Amygdala (tissue), 56 donors: ENCODE measurements around the gene SESN1.
"Not testable (repeated sequence)": the region's sequence is repeated elsewhere in the genome, so short reads cannot be mapped to it uniquely, and the experiment has no call there.

Source experiments
- DNase-seq, 56 donors: peaks; one replicate each; lab custom pipeline; 2025; lab: John Stamatoyannopoulos, UW

Gene SESN1

DNA sequence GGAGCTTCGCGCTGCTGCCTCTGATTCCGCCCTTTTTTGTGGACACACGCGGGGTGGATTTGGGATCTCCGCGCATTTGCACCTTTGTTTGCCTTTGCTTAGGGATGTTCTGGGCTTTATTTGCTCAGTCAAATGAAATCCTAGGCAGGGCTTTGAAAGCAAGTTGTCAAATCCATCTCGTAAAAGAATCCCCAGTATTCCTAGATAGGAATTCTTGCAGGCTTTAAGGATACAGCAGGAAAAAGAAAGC, 1.1 kb upstream of the SESN1 start:
- no peak for DNase-seq

- DNase-seq: peak; percentile 72 to 99 (median 94)
Observed at GRCh38 chr6:109095036-109095834, 589 bp upstream of the SESN1 start, which contains the start of gene CEP57L1. CEP57L1 (plus strand) TSS chr6:109095507; CDS start chr6:109145222, 49,715 bp downstream.

DNA sequence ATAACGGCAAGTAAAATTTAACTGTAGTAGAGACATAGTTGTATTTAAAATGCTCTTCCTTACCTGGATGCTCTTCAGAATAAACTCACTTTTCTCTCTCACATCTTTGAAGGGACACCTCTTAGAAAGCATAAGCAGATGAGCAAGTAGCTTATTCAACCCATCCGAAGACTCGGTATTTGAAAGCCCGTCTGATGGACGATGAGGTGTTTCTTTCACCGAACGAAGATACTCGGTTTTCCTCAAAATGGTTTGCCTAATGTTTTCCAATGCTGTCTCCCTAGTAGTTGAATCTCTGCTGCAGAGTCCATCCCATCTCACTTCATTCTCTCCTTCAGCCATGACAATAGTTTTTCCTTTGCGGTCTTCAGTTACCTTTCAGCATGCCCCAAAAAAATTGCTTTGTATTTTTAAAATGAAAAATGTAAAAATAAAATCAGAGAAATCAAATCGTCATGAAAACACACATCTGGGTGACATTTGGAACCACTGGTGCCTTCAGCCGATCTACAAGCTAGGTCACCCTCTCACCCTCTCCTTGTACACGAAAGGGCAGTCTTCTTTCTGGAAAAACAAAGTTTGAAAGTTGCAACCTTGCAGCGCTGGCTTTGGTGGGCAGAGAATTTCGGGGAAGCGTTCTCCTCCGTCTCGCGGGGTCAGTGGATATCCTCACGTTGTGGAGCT, 772 bp downstream of the SESN1 start:
- no peak for DNase-seq

DNA sequence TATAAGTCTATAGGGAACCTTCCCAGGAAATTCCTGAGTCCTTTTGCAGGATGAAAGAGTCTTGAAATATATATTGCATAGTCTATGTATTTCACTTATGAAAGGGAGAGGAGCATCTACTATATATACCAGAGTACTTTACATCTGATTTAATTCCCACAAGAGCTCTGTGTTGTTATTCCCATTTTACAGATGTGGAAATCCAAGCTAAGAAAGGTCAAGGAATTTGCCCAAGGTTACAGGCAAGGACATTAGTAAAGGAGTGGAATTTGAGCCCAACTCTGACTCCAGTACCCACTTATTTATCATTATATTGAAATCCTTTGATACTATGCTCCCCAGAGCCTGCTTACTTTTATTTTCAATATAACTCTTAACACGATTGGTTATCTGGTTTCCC, 2.6 kb downstream of the SESN1 start:
- no peak for DNase-seq

DNA sequence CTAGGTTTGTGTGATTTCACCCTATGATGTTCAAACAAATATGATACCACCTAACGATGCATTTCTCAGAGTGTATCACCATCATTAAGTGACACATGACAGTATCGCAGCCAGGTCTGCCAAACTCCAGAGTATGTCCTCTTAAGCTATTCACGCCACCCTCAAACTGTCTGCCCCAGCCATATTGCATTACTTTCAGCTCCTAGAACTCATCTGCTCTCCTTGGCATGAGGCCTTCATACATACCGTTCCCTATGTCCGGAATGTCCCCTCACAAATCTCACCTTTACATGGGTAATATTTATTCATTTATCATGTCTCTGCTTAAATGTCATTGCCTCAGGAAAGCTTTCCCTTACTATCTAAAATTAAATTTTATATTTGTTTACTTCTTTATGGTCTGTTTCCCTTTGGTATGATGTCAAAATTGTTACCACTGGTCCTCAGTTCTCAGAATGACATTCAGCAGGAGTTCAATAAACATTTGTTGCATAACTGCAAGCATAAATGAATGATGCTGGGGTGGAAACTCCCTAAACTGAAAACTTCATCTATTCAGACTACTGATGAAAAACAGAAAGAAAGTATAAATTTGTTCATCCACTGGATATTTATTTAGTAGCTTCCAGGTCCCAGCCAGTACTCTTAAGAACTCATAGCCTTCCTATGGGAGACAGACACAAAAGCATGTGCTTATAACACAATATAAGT, 3.2 kb downstream of the SESN1 start:
- DNase-seq: no peak

DNA sequence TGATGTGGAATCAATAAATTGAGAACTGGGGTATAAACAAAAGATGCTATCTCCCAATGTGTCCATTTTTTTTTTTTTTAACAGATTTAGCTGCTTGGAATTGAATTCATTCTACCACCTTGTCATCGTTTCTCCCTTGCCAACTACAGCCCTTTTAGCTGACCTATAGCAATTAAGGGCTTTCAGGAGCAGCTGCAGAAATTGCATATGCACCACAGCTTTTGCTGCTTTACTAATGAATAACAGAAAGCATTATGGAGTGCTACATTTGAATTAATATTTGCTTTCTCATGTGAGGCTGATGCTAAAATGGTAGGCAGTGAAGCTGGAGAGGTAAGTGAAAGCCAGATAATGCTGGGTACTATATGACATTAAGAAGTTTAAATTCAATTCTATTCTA, 5.7 kb downstream of the SESN1 start:
- no peak for DNase-seq

DNA sequence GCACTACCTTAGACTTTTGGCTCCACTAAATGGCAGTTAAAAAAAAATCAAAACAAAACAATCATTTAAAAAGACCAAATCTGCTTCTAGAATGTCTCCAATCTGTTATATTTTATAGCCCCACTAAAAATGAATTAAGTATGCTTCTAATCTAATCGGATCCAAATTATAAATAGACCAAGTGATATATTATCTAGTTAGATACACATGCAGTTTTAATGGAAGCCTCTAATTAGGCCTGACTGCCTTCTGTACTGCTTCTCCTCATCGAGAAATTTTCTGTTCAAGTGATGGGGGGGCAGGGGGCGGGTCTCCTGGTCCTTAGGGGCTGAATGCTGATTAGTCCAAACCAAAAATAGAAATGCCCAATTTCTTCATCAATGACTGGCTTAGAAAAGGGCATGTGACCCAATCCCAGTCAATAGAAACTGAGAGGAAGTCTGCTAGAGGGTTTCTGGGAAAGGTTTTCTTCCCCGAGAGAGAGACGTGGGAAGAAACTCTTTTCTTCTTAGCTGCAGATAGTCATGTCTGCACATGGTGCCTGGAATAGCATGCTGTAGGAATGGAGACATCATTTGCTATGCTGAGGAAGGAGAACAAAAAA, 6.9 kb downstream of the SESN1 start:
- no peak for DNase-seq

- DNase-seq: not testable (repeated sequence)
Observed at GRCh38 chr6:109084146-109084545, 10.5 kb downstream of the SESN1 start.

DNA sequence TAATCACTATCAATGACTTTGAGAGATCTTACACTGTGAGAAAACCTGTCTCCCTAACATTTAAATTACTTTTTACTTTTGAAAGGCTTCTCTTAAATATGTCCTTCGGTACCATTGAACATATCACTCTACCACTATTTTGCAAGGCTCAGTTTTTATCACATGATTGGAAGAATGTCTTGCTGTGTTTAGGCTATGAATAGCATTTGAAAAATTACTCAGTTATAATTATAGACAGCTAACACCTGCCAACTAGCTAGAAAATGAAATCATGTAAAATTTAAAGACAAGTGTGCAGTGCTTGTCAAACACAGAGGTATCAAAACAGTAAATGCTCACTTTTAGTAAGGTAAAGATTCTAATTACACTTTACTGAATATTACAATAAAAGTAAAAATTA, 11.0 kb downstream of the SESN1 start:
- DNase-seq: no peak

DNA sequence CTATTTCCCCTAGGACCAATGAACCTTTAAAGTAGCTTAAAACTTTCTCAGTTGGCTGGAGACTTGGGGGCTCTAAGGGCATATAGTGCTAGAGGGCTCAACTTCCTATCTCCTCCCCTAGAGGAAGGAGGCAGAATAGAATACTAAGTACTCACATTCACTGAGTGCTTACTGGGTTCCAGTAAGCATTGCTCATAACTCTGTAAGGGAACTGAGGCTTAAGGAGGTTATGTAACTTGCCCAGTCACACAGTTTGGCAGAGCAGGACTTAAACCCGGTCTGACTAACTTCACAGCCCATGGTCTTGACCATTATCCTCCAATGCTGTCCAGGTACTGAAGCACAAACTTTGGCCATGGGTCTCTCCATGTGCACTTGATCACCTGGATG, 12.5 kb downstream of the SESN1 start:
- no peak for DNase-seq

DNA sequence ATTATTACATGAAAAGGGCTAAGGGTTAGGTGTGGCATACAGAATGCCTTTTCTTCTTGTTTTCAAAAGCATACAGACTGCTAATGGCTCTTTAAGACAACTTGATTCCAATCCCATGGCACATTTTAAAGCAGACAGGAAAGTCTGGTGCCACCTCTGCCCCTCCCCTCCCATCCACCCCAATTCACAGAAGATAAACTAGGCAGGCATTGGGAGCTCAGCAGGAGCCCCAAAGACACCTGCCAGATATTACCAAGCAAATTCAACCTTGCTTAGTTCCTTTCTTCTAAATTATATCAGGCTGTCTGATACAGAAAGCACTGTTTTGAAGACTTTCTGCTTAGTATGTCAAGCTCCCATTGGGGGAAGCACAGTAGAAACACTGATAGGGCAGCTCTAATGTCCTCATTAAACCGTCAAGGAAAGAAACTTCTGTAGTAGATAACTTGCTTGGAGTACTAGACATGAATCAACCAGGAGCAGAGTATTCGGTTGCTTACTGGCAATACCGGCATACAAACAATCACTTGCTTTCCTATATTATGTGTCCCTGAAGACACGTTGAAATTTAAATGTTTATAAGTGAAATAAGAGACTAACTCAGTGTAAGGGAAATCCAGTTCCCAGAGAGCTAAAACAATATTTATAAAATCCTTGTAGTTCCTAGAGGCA, 13.0 kb downstream of the SESN1 start:
- DNase-seq: no peak

DNA sequence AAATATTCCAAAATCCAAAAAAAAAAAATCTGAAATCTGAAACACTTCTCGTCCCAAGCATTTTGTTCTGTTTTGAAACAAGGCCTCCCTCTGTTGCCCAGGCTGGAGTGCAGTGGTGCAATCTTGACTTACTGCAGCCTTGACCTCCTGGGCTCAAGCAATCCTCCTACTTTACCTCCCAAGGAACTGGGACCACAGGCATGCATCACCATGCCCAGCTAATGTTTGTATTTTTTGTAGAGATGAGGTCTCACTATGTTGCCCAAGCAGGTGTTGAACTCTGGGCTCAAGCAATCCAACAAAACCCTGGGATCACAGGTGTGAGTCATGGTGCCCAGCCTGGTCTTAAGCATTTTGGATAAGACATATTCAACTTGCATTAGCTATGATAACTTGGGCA, 13.6 kb downstream of the SESN1 start:
- DNase-seq: no peak

GRCh38 chr6:109079981-109080380, 14.7 kb downstream of the SESN1 start:
- peak in 27 of 56 donors; percentile 1 to 59 (median 34) for DNase-seq

GRCh38 chr6:109076377-109076776, 18.3 kb downstream of the SESN1 start:
- DNase-seq: no peak

- DNase-seq: no peak
Observed at GRCh38 chr6:109075934-109076333, 18.7 kb downstream of the SESN1 start.

DNA sequence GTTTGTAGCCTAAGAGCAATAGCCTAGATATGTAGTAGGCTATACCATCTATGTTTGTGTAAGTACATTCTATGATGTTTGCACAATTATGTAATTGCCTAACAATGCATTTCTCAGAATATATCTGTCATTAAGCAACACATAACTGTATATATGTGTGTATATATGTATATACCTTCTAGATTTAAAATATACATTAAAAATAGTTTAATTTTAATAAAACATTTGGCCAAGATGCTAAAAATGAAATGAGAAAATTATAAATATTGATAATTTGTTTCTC, 20.6 kb downstream of the SESN1 start:
- no peak for DNase-seq

DNA sequence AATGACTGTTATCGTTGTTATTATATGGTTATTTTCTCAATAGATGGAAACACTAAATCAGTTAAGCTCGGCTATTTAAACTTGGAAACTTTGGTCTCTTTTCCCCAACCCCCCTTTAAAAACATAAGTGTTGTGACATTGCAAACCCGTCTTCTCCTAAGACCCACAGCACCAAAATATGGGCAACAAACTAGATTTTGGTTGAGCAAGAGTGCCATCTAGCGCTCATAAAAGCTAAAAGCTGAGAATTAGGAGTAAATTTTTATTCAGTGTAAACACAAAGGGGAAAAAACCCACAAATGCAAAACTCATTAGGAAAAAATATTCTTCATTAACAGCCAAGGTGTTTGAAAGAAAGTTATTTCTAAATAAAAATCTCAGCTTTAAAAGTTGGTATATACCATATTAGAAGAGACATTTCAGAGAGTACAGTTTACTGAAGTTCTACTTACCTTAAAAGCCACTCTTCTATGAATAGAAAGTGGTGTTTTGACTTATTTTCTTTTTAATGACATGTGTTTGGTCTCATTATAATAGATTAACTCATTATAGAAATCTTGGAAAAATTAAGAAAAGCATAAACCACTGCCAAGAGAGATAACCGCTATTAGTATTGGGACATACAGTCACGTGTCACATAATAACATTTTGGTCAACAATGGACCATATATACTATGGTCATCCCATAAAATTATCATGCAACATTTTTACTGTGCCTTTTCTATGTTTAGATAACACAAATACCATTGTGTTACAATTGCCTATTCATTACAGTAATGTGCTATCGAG, 21.1 kb downstream of the SESN1 start:
- peak in 11 of 56 donors; percentile 2 to 67 (median 6) for DNase-seq

DNA sequence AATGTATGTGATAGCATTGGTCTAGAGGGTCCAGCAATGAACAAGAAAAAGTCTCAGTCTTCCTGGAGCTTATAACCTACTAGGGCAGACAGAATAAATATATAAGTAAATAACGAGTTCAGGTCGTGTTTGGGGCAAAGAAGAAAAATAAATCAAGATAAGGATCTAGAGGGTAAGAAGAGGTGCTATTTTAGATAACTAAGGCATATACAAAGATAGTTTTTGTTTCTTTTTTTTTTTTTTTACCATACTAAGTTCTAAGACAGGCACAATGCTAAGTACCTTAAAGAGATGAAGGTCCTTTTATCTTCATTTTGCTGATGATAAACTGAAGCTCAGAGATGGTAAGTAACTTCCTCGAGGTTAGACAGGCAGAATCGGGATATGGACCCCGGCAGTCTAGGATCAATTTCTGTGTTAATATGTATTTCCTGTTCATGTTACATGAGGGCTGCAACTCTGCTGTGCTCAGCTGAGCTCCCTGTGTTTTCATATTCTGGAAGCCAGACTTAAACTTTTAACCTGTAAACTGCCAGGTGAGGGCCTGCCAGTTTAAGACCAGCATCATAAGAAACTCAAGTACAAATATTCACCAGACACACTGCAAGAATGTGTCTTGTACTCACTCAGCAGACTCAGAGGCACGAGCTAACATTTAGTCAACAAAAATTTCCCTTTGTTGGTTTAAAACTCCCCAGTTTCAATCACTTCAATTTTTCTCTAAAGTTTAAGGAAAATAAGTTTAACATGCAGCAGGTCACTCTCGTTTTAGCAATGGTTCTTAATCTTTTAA, 23.3 kb downstream of the SESN1 start:
- DNase-seq: no peak

GRCh38 chr6:109069746-109070145, 24.9 kb downstream of the SESN1 start:
- DNase-seq: no peak
